ENCODE results near the gene RXFP2.

The RXFP2 gene

DNA sequence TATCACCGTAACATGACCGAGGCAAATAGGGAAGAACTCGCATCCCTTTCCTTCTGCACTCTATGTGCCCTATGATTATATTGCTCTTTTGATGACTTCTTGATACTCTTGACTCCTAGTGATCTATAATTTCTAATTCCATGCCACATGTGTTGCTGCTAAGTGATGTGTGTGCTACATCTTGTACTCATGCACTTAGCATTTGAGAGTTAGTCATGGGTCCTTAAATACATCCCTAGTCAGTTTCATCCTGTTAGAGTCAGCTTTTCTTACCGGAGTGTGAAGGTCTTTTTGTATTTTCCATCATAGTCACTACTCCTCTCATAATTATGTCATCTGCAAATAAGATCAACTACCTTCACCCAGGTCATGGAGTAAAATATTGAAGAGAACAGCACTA, 30.2 kb downstream of the RXFP2 start:
- no peak for DNase-seq

- DNase-seq: no peak
Observed at GRCh38 chr13:31772231-31772630, 32.9 kb downstream of the RXFP2 start.

DNA sequence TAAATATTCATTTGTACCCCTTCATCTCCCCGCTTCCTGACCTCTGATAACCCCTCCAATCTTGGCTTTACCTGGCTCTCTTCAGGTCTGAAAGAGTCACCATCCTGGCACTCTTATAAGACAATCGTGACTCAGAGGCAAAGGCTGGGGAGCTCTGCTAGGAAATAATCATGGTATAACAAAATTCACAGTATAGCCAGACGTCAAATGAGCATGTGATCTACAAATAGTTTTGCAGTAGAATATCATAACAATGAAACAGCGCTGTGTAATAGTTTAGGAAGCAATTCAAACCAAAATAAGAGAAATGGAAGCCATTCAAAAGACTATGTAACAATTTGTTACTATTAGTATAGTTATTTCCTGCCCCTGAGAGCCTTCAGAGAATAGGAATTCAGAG, 34.2 kb downstream of the RXFP2 start:
- DNase-seq: no peak

- no peak for DNase-seq
Observed at GRCh38 chr13:31774186-31774750, 34.9 kb downstream of the RXFP2 start.

- DNase-seq: no peak
Observed at GRCh38 chr13:31775148-31775547, 35.8 kb downstream of the RXFP2 start.

DNA sequence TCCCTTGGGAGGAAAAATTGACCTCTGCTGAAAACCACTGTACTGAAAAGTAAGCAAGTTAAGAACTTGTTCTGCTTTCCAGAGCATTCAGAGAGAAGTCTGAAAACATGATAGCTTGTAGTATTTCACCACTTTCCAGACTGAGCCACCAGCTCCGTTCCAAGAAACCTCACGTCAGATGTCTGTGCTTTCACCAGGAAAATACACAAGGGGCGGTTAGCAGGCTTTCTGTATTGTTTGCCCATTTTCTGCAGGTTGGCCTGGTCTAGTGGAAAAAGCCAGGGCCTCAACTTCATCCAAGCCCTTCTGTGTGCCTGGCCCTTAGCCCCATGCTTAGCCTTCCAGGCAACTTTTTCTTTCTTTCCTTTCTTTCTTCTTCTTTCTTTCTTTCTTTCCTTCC, 36.4 kb downstream of the RXFP2 start:
- DNase-seq: peak; percentile 84

DNA sequence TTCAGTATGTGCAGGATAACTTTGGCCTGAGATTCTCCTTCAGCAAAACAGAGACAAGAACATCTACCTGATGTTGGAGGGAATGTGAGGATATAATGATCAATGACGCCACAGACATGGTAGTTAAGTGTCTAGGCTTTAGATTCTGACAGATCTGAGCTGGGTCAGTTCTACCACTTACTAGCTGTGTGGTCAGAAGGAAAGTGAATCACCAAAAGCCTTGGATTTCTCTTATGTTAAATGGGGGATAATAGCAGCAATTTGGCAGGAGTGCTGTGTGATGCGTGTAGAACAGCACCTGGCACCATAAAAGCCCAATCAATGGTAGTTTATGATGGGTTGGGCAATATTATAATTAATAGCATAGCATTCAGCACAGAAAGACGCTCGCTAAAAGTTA, 41.7 kb downstream of the RXFP2 start:
- no peak for DNase-seq

GRCh38 chr13:31786011-31786410, 46.7 kb downstream of the RXFP2 start:
- no peak for DNase-seq

GRCh38 chr13:31790992-31791391, 51.7 kb downstream of the RXFP2 start:
- DNase-seq: no peak

DNA sequence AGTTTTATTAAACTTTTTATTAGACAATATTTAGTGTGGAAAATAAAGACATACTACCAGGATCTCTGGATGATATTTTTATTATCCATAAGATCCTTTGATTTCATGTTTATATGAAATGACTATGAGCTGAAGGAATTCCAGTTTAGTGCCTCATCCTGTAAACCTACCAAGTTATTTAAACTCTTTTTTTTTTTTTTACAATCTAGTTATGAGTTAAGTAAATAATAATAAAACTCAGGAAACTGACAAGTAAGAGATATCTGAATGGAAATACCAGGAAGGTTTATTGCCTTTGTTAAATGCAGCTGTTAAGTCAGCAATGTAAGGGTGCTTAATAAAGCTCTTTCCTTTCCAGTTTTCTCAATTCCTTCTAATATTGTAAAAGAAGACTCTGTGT, 53.9 kb downstream of the RXFP2 start:
- DNase-seq: no peak

DNA sequence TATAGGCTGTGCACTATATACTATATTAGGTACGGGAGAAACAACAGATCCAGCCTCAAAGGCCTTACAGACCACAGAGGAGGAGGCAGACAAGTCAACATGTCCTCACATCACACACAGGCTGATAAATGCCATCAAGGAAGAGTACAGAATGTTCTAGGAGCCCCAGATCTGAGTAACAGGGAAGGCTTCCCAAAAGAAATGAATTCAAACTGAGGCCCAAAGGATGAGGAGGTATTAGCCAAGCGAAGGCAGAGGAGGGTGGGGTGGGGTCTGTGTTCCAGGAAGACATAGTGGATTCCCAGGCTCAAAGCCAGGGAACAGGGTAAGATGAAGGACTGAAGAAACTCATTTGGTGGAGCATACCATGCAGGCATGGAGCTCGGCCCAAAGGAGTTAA, 55.1 kb downstream of the RXFP2 start:
- DNase-seq: no peak

GRCh38 chr13:31797154-31797775, 57.9 kb downstream of the RXFP2 start:
- no peak for DNase-seq

DNA sequence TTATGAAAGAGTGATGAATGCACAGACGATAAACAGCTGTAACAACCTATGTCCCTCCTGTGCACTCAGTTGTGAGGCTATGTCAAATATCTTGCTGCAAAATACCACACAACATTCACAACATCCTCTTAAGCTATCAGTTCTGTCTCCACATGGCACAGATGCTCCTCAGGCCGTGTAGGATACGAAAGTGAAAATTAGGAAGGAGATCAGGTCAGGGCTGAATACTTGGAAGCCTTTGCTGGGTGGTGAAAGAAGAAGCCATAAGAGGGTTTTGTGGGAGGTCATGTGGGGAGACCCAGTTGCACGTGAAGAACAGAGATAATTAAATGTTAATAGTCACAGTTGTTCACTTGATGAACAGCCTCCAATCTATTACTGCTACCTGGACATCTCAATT, 58.9 kb downstream of the RXFP2 start:
- DNase-seq: no peak

DNA sequence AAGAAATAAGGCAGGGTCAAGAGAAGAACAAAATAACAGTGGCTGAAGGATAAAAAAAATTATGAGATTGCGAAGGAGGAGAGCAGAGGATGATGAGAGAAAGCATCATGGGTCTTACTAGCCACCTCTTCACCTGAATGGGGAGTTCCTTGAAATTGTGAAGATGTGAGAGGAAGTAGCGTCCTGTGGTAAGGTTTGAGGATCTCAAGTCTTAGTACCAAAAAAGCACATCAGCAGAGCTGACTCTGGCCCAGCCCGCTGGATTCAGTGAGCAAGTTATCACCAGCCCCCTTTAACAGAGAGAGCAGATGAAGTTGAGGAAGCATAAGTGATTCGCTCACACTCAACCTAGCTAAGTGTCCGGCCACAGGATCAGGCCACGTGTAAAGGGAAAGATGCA, 61.8 kb downstream of the RXFP2 start:
- DNase-seq: no peak

DNA sequence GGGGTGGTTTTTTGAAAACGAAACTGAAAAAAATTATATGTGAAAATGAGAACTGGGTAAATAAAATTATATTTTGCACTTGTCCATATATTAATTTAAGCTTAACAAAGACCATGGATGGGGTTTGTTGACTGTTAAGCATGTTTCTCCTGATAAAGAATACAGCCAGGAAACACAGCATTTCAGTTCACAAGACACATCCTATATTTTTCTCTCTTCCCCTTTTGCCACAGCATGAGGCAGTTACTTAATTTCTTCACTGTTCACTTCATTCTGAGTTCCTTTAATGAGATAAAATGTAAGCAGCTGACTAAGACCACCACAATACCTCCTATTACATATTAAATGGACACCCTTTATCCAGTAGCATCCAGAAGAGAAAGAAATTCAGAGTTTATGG, 64.0 kb downstream of the RXFP2 start:
- DNase-seq: no peak

DNA sequence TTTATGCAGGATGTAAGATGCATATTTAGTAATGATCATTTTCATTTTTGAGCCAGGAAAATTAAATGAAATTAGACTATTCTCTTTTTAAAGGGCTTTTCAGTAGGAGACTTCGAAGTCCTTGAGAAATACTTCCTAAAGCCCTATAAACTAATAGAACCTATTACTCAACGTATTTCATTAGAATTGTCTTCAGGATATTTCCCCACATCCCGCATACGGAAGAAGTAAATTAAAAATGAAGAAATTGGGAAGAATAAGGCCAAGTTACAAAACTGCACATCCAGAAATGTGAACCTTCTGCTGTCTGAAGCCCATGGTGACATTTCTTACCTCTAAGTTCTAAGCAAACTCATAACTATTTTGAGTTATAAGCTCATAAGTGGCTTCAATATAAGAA, 66.5 kb downstream of the RXFP2 start:
- DNase-seq: no peak

DNA sequence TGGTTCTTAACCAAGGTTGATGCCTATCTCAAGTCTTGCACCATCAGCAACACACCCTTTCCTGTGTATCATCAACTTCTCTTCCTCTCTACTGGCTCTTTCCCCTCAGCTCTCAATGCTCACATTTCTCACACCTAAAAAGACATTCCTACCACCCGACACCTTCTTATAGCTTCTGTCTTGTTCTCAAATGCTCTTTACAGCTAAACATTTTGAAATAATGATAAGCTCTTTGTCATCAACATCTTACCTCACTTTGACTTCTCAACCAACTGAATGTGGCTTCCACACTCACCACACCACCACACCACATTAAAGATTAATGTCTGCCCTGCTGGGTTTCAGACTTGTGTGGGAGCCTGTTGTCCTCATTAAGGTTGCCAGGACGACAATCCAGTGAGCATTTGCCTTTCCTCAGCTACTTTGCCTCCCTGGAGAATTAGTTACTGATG, 67.8 kb downstream of the RXFP2 start:
- DNase-seq: no peak

DNA sequence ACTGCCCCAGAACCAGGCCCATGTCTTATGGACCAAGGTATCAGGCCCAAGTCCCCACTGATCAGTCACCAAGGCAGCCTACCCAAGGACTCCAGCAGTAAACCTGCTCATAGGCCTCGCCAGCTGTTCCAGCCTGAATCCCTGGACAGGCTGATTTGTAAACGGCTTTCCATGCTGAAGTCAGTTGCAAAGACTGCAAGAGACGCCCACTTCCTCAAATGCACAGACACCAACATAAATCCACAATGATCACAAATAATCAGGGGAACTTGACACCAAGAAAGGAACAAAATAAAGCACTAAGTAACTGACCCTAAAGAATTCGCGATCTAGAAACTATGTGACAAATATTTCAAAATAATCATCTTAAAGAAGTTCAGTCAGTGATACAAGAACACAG, 75.2 kb downstream of the RXFP2 start:
- no peak for DNase-seq

- no peak for DNase-seq
Observed at GRCh38 chr13:31815361-31816144, 76.2 kb downstream of the RXFP2 start.

GRCh38 chr13:31818236-31818635, 78.9 kb downstream of the RXFP2 start:
- DNase-seq: no peak

- no peak for DNase-seq
Observed at GRCh38 chr13:31824705-31825517, 85.6 kb downstream of the RXFP2 start.

- DNase-seq: no peak
Observed at GRCh38 chr13:31826521-31826920, 87.2 kb downstream of the RXFP2 start.

DNA sequence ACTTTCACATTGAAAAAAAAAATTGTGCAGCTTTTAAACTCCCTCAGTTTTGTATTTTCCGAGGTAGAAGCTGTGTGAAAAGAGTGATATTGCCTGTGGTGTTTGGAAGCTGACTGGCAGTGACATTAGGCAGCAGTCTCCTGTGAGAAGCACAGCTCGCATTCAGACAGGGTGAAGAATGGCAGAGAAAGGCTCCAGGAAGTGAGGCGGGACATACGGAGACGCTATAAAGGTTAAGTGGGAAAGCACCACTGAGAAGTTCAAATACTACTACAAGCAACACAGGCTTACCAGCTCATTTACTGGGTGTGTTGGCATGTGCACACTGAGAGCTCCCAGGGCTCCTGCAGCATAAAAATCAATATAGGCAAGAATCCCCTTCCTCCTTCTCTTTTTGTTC, 88.4 kb downstream of the RXFP2 start:
- DNase-seq: no peak

- DNase-seq: no peak
Observed at GRCh38 chr13:31835932-31836331, 96.6 kb downstream of the RXFP2 start.
